Neural progenitor cell (in vitro differentiated cells): ENCODE results near the gene GABRG3. TPM values are rescaled to one million over a fixed set of nuclear protein-coding genes. Genes with fewer than 3 reads are reported as not detected.

Experiments
- DNase-seq: peaks from one replicate; pipeline ENCODE4 v3.0.0-alpha.2; 2016; ENCODE audit warnings: low spot score
- H2AFZ ChIP-seq: fragments of 200-600 bp; sonication (generic); replicated peaks from 2 replicates; pipeline ENCODE4 v1.6.1; 2016; ENCODE audit warnings: antibody characterized with exemption
- H3F3A ChIP-seq: fragments of 200-600 bp; sonication (generic); 2 replicates; pipeline ENCODE4 v1.6.1; 2016; ENCODE audit warnings: antibody characterized with exemption, low read depth
- H3K27ac ChIP-seq: fragments of 200-600 bp; sonication (generic); 2 replicates; pipeline ENCODE4 v1.5.1; 2016; ENCODE audit warnings: mild to moderate bottlenecking
- H3K27me3 ChIP-seq: fragments of 200-600 bp; sonication (generic); 2 replicates; pipeline ENCODE4 v1.6.1; 2016; ENCODE audit warnings: mild to moderate bottlenecking, moderate library complexity
- H3K36me3 ChIP-seq: fragments of 200-600 bp; sonication (generic); 2 replicates; pipeline ENCODE4 v1.5.1; 2016
- H3K4me1 ChIP-seq: fragments of 200-600 bp; sonication (generic); 2 replicates; pipeline ENCODE4 v1.6.1; 2016; ENCODE audit warnings: mixed run types
- H3K4me2 ChIP-seq: fragments of 200-600 bp; sonication (generic); 2 replicates; pipeline ENCODE4 v1.6.1; 2016
- H3K4me3 ChIP-seq: fragments of 200-600 bp; sonication (generic); 2 replicates; pipeline ENCODE4 v1.5.1; 2016
- H3K79me2 ChIP-seq: fragments of 200-600 bp; sonication (generic); 2 replicates; pipeline ENCODE4 v1.6.1; 2016; ENCODE audit warnings: low read depth
- H3K9ac ChIP-seq: fragments of 200-600 bp; sonication (generic); 2 replicates; pipeline ENCODE4 v1.6.1; 2016
- H3K9me3 ChIP-seq: fragments of 200-600 bp; sonication (generic); 2 replicates; pipeline ENCODE4 v1.5.1; 2016; ENCODE audit warnings: low read depth
- H4K20me1 ChIP-seq: fragments of 200-600 bp; sonication (generic); 2 replicates; pipeline ENCODE4 v1.6.1; 2016; ENCODE audit warnings: low read depth
- H3K27ac Mint-ChIP-seq: 3 replicates; pipeline ENCODE4 v1.8.0; 2021; ENCODE audit warnings: mixed read lengths
- H3K27me3 Mint-ChIP-seq: 2 replicates; pipeline ENCODE4 v1.8.0; 2022; ENCODE audit warnings: low read depth, mild to moderate bottlenecking, inconsistent platforms, moderate library complexity, mixed read lengths; ENCODE audit not compliant: insufficient read depth
- H3K36me3 Mint-ChIP-seq: 3 replicates; pipeline ENCODE4 v1.8.0; 2021; ENCODE audit warnings: mixed read lengths
- H3K4me1 Mint-ChIP-seq: 3 replicates; pipeline ENCODE4 v1.8.0; 2021; ENCODE audit warnings: mixed read lengths
- H3K4me3 Mint-ChIP-seq: 3 replicates; pipeline ENCODE4 v1.8.0; 2021; ENCODE audit warnings: mild to moderate bottlenecking, moderate library complexity, mixed read lengths
- H3K9me3 Mint-ChIP-seq: 3 replicates; pipeline ENCODE4 v1.8.0; 2020; ENCODE audit warnings: mixed read lengths
- EZH2 ChIP-seq: fragments of 200-600 bp; sonication (generic); IDR thresholded peaks from 2 replicates; pipeline ENCODE4 v1.6.1; 2017; ENCODE audit warnings: antibody characterized with exemption, mild to moderate bottlenecking, moderate library complexity
- EZH2phosphoT487 ChIP-seq: fragments of 200-600 bp; sonication (generic); IDR thresholded peaks from 2 replicates; pipeline ENCODE4 v1.6.1; 2017; ENCODE audit warnings: antibody characterized with exemption
- total RNA-seq: library from RNA; depleted of rRNA; stranded (reverse); fragments of >200 nt; gene quantifications from 2 replicates; pipeline ENCODE4 v1.2.3, GENCODE V29; 2015; ENCODE audit warnings: low replicate concordance
- TF ChIP-seq, protein P1 (sequence below): fragments of 200-600 bp; sonication (generic); IDR thresholded peaks from 2 replicates; pipeline ENCODE4 v1.5.1; 2017; ENCODE audit warnings: antibody characterized with exemption, mild to moderate bottlenecking

GABRG3 gene
- total RNA-seq, 1 donor from 2014 or later: 3.4 TPM

DNA sequence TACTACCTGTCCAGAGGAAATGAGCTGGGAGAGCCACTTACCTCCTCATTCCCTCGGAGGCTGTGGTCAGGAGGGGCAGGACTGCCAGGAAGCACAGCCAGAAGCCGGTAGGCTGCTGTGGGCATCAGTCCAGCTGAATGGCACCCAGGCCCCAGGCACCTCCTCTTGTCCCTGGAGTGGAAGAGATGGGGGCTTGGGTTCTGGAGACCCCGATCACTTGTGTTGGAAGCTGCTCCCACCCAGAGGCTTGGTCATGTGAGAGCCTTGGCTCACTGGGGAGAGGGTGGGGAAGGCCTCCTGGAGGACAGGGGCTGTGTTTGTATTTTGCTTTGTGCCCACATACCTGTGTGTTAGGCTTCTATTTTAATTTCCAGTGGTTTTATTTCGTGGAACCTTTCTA is 261.9 kb downstream of the GABRG3 start:
- Mint-ChIP-seq H3K4me1 (peaks cover 16% of the 10 kb centered on the region), H3K4me3 (no peak overlapping the region), H3K27ac (no peak overlapping the region), H3K9me3 (no peaks in the 10 kb centered on the region), H3K27me3 (no peaks in the 10 kb centered on the region), H3K36me3 (no peaks in the 10 kb centered on the region)
- H3K36me3 ChIP-seq: no peaks in the 10 kb centered on the region
- H3K79me2 ChIP-seq: no peaks in the 10 kb centered on the region
- no peak overlapping the region for H3K27ac ChIP-seq
- H4K20me1 ChIP-seq: no peaks in the 10 kb centered on the region
- H3K9ac ChIP-seq: no peak overlapping the region
- H2AFZ ChIP-seq: no peak overlapping the region
- no peak for DNase-seq
- H3K4me2 ChIP-seq: no peak overlapping the region
- no peaks in the 10 kb centered on the region for H3F3A ChIP-seq
- TF ChIP-seq, protein P1, sequence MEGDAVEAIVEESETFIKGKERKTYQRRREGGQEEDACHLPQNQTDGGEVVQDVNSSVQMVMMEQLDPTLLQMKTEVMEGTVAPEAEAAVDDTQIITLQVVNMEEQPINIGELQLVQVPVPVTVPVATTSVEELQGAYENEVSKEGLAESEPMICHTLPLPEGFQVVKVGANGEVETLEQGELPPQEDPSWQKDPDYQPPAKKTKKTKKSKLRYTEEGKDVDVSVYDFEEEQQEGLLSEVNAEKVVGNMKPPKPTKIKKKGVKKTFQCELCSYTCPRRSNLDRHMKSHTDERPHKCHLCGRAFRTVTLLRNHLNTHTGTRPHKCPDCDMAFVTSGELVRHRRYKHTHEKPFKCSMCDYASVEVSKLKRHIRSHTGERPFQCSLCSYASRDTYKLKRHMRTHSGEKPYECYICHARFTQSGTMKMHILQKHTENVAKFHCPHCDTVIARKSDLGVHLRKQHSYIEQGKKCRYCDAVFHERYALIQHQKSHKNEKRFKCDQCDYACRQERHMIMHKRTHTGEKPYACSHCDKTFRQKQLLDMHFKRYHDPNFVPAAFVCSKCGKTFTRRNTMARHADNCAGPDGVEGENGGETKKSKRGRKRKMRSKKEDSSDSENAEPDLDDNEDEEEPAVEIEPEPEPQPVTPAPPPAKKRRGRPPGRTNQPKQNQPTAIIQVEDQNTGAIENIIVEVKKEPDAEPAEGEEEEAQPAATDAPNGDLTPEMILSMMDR: no peak
- no peak for TF ChIP-seq EZH2phosphoT487
- no peak for TF ChIP-seq EZH2
- H3K9me3 ChIP-seq: no peaks in the 10 kb centered on the region
- H3K4me3 ChIP-seq: no peak overlapping the region
- no peaks in the 10 kb centered on the region for H3K4me1 ChIP-seq
- no peaks in the 10 kb centered on the region for H3K27me3 ChIP-seq

DNA sequence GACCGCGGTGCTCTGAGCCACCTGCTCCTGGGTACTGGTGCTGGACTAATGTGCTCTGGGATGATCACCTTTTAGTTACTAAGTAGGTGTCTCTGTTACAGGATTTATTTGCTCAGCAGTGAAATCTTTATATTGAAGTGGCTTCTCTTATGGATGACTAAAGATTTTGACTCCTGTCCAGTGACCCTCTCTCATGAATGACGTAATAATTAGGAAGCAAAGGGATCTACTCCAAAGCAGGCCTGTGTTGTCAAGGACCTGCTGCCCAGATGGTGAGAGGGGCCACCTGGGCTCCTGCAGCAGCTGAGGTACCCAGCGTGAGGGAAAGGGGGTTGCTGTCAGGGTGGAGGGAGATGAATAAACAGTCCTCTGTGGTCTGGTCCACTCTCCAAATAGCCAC is 263.6 kb downstream of the GABRG3 start:
- TF ChIP-seq EZH2phosphoT487 (no peak), EZH2 (no peak)
- TF ChIP-seq, protein P1: no peak
- no peak overlapping the region for H3K4me3 Mint-ChIP-seq
- no peak overlapping the region for H3K27ac Mint-ChIP-seq
- Histone ChIP-seq H3K27ac (no peak overlapping the region), H3K4me3 (no peak overlapping the region), H3K36me3 (no peaks in the 10 kb centered on the region), H3K9me3 (no peaks in the 10 kb centered on the region), H3K79me2 (no peaks in the 10 kb centered on the region), H3F3A (no peaks in the 10 kb centered on the region), H3K4me2 (no peak overlapping the region), H3K4me1 (no peaks in the 10 kb centered on the region), H4K20me1 (no peaks in the 10 kb centered on the region), H2AFZ (no peak overlapping the region), H3K9ac (no peak overlapping the region), H3K27me3 (no peaks in the 10 kb centered on the region)
- H3K27me3 Mint-ChIP-seq: no peaks in the 10 kb centered on the region
- no peaks in the 10 kb centered on the region for H3K9me3 Mint-ChIP-seq
- peaks cover 19% of the 10 kb centered on the region for H3K4me1 Mint-ChIP-seq
- DNase-seq: no peak
- no peaks in the 10 kb centered on the region for H3K36me3 Mint-ChIP-seq

DNA sequence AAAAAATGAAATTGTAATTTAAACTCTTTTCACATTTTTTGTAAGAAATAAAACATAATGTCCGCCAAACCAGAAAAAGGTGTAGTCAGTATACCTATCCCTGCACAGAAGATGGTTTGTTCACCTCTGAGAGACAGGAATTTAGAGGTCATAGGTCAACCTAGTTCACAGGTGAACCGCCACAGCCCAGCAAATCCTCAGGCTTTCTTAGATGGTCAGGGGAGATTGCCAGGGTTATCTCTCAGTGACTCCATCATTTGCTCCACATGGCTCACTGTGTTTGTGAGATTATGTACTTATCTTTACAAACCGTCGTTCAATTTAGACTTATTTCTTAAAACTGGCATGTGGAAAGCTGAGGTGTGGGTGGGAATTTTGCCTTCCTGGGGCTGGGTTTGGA is 264.2 kb downstream of the GABRG3 start:
- no peaks in the 10 kb centered on the region for H3K9me3 Mint-ChIP-seq
- no peak overlapping the region for H3K9ac ChIP-seq
- no peak overlapping the region for H3K27ac ChIP-seq
- no peaks in the 10 kb centered on the region for H3K36me3 Mint-ChIP-seq
- H3K4me1 ChIP-seq: no peaks in the 10 kb centered on the region
- H3K27me3 Mint-ChIP-seq: no peaks in the 10 kb centered on the region
- H3K4me3 Mint-ChIP-seq: no peak overlapping the region
- no peaks in the 10 kb centered on the region for H4K20me1 ChIP-seq
- no peak overlapping the region for H3K4me2 ChIP-seq
- no peaks in the 10 kb centered on the region for H3K9me3 ChIP-seq
- no peak overlapping the region for H3K27ac Mint-ChIP-seq
- no peak for TF ChIP-seq EZH2phosphoT487
- H3K4me3 ChIP-seq: no peak overlapping the region
- H3K27me3 ChIP-seq: no peaks in the 10 kb centered on the region
- H3K36me3 ChIP-seq: no peaks in the 10 kb centered on the region
- H2AFZ ChIP-seq: no peak overlapping the region
- DNase-seq: no peak
- no peaks in the 10 kb centered on the region for H3K79me2 ChIP-seq
- H3K4me1 Mint-ChIP-seq: peaks cover 19% of the 10 kb centered on the region
- no peaks in the 10 kb centered on the region for H3F3A ChIP-seq

DNA sequence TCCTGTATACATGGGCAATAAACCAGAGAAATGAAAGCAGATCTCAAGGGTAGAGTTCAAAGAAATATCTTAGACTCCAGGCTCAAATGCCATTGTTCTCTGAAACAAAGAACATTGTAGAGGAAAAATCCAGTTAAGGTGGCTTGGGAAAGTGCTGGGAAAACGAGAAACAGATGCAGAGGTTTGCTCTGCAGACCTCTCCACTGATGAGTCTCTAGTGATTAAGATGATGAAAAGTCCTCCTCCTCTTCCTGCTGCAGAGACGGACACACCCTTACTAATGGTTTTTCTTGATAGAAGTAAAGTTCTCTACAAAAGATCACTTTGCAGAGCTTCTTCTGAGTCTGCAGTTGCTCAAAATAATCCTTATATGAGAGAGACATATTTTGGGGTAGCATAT is 264.7 kb downstream of the GABRG3 start:
- H3K4me2 ChIP-seq: no peak overlapping the region
- no peak for DNase-seq
- no peak overlapping the region for H3K27ac ChIP-seq
- Mint-ChIP-seq H3K36me3 (no peaks in the 10 kb centered on the region), H3K4me3 (no peak overlapping the region), H3K9me3 (no peaks in the 10 kb centered on the region), H3K4me1 (peaks cover 19% of the 10 kb centered on the region), H3K27ac (no peak overlapping the region), H3K27me3 (no peaks in the 10 kb centered on the region)
- no peak overlapping the region for H3K4me3 ChIP-seq
- H3K79me2 ChIP-seq: no peaks in the 10 kb centered on the region
- no peak overlapping the region for H2AFZ ChIP-seq
- H3K27me3 ChIP-seq: no peaks in the 10 kb centered on the region
- no peaks in the 10 kb centered on the region for H3K9me3 ChIP-seq
- no peaks in the 10 kb centered on the region for H4K20me1 ChIP-seq
- no peaks in the 10 kb centered on the region for H3K4me1 ChIP-seq
- H3F3A ChIP-seq: no peaks in the 10 kb centered on the region
- H3K36me3 ChIP-seq: no peaks in the 10 kb centered on the region
- no peak overlapping the region for H3K9ac ChIP-seq
- TF ChIP-seq, protein P1: no peak
- TF ChIP-seq EZH2: no peak
- TF ChIP-seq EZH2phosphoT487: no peak
